CD4-positive, alpha-beta T cell treated with Interleukin-21 for 1 hour (primary cell): ENCODE results near the gene NUP210.

Experiments
- DNase-seq: peaks from one replicate; pipeline ENCODE4 v3.0.0-alpha.2; 2020

NUP210 gene

DNA sequence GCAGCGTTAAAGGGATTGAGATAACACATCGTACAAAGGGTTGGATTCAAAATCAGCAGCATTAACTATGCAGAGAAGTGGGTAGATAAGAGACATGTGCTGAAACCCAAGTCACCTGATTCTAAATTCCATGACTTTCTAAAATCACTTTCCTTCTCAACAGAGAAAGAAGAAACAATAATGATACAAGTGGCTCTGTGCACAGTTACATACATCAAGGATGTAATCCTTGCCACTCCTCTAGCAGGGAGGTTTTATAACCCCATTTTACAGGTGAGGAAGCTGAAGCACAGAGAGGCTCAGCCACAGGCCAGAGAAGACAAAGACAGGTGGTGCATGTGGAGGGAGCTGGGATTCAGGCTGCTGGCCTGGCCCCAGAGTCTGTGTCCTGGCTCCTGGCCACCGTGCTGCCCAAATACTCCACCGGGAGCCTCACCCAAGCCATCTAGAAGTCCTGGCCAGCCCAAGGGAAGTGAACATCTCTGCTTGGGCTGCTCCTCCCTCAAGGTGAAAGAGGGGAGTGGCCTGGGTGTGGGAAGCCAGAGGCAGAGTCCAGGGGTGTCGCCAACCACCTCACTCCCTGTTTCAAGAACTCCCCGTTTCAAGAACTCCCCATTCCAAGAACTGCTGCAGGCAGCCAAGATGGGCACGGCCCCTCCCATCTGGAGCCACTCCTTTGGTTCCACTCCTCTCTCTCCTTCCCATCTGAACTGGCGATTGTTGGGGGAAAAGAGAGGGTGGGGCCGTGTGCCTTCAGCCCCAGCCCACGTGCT is 147.1 kb downstream of the NUP210 start:
- no peak for DNase-seq

GRCh38 chr3:13269711-13270378 is 150.3 kb downstream of the NUP210 start:
- no peak for DNase-seq

DNA sequence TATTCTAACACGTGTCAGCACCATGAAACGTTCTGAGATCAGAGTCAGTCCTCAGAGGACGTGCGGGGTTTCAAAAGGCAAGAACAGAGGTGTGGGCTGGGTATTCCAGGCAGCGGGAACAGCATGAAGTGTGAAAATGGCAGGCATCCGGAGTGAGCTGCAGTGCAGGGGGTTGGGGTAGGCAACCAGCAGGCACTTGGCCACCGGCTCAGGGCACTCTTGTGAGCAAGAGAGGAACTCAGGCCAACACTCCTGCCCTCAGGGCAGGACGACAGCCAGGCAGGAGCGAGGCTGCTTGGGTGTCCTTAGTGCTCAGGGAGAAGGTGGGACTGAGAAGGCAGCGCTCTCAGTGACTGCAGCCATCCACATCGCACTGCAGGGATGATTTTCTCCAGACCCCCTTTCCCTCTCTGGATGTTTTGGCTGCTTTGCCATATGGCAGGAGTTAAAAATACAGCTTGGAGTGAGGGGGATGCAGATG is 151.1 kb downstream of the NUP210 start:
- no peak for DNase-seq

DNA sequence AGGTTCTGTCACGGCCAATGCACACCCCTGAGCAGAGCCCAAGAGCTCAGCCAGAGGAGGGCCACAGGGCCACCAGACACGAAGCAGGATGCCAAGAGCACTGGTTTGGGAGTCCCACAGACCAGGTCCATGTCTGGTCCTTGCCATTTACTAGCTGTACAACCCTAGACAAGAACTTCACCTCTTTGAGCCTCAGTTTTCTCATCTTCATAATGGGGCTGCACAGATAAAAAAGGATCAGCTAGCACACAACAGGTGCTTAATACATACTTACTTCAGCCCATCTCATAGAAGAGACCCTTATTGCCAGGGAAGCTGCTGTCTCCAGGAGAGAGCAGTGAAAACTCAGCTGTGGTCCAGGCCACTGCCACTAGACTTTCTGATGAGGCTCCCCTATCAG is 152.0 kb downstream of the NUP210 start:
- DNase-seq: no peak

GRCh38 chr3:13266651-13267362 is 153.3 kb downstream of the NUP210 start:
- no peak for DNase-seq
